Nephron (organoid): ENCODE measurements around the gene GLIS1.
A peak's percentile ranks its signal among the peaks of the same experiment; 100 is the strongest.

Experiments used
- H3K27ac Mint-ChIP-seq, 3 experiments: 2 replicates each; pipeline ENCODE4 v1.8.0; 2020; ENCODE audit warnings: mixed read lengths in 3 of 3, mild to moderate bottlenecking in 2 of 3, moderate library complexity in 1 of 3
- H3K27me3 Mint-ChIP-seq: 2 replicates; pipeline ENCODE4 v1.8.0; 2021; ENCODE audit warnings: low read depth, mild to moderate bottlenecking, moderate library complexity, mixed read lengths
- H3K36me3 Mint-ChIP-seq: 2 replicates; pipeline ENCODE4 v1.8.0; 2020; ENCODE audit warnings: low read depth, mixed read lengths
- H3K4me1 Mint-ChIP-seq: 2 replicates; pipeline ENCODE4 v1.8.0; 2020; ENCODE audit warnings: mixed read lengths
- H3K4me3 Mint-ChIP-seq, 3 experiments: 2 replicates each; pipeline ENCODE4 v1.8.0; 2020; ENCODE audit warnings: mild to moderate bottlenecking in 3 of 3, mixed read lengths in 3 of 3, moderate library complexity in 2 of 3
- H3K9me3 Mint-ChIP-seq: 2 replicates; pipeline ENCODE4 v1.8.0; 2020; ENCODE audit warnings: mixed read lengths
- CTCF ChIP-seq, 3 experiments: fragments of 200-600 bp; sonication (generic); IDR thresholded peaks; one replicate each; pipeline ENCODE4 v1.5.0; 2021; ENCODE audit warnings: antibody characterized with exemption in 3 of 3; ENCODE audit not compliant: unreplicated experiment in 3 of 3

Gene GLIS1

GRCh38 chr1:53573522-53573921 is 165.4 kb downstream of the GLIS1 start:
- H3K4me3 Mint-ChIP-seq: no peak overlapping the region
- TF ChIP-seq CTCF (IDR thresholded peaks at IDR 0.05; ENCODE audit: unreplicated experiment in 3 of 3): no peak
- H3K36me3 Mint-ChIP-seq: no peaks in the 10 kb centered on the region
- H3K27me3 Mint-ChIP-seq: peaks cover 20% of the 10 kb centered on the region
- peaks cover 49% of the 10 kb centered on the region for H3K4me1 Mint-ChIP-seq
- no peaks in the 10 kb centered on the region for H3K9me3 Mint-ChIP-seq
- H3K27ac Mint-ChIP-seq: peak overlapping the region in 2 of 3 experiments; percentile 61 to 62

DNA sequence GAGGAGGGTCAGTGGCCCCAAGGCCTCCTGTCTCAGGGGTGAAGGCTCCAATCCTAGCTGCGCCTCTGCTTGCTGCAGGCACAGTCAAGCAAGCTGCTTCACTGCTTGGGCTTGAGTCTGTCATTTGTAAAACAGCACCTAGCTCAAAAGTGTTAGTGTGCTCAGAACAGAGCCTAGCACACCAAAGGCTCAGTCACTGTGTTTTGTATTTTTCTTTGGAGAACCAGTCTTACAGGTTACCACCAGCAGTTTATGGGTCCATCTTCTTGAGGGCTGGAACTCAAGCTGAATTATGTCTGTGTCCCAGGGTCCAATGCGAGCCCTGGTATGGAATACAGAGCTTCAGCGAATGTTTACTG is 166.2 kb downstream of the GLIS1 start:
- Mint-ChIP-seq H3K27me3 (peaks cover 24% of the 10 kb centered on the region), H3K36me3 (no peaks in the 10 kb centered on the region), H3K9me3 (no peaks in the 10 kb centered on the region), H3K27ac (peak overlapping the region; percentile 85 to 90 (median 90)), H3K4me3 (no peak overlapping the region), H3K4me1 (peaks cover 49% of the 10 kb centered on the region)
- TF ChIP-seq CTCF (IDR thresholded peaks at IDR 0.05; ENCODE audit: unreplicated experiment in 3 of 3): no peak

DNA sequence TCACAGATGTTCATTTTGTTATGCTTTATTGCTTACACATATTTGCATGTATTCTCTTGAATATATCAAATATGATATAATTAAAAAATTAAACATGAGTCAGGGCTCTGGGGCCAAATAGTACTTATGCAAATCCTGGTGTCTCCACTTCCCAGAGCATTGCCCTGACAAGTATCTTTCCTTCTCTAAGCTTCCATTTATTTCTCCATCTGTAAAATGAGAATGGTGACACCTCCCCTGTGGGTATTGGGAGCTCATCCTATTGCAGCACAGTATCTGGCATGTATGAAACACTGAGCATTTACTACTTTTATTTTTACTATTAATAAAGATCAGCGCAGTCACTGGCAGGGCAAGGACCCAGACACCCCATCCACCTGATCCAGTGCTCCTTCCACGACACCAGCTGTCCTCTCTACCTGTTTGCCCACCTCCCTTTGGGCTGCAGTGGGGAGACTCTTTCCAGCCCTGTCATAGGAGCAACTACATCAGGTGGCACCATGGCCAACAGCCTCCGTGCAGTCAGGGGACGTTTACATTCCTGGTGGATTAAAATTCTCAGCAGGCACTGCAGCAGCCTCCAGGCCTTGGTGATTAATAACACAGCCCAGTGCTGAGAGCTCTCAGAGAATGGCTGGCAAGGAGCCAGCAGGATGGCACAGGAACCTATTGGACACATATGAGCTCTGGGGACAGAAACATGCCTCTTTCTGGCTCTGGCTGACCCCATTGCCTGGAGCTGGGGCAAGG is 166.7 kb downstream of the GLIS1 start:
- H3K4me3 Mint-ChIP-seq: no peak overlapping the region
- H3K27me3 Mint-ChIP-seq: peaks cover 20% of the 10 kb centered on the region
- peak overlapping the region; percentile 85 to 90 (median 90) for H3K27ac Mint-ChIP-seq
- TF ChIP-seq CTCF (IDR thresholded peaks at IDR 0.05; ENCODE audit: unreplicated experiment in 3 of 3): no peak
- H3K36me3 Mint-ChIP-seq: peaks cover under 1% of the 10 kb centered on the region
- H3K4me1 Mint-ChIP-seq: peaks cover 46% of the 10 kb centered on the region
- peaks cover 1% of the 10 kb centered on the region for H3K9me3 Mint-ChIP-seq

DNA sequence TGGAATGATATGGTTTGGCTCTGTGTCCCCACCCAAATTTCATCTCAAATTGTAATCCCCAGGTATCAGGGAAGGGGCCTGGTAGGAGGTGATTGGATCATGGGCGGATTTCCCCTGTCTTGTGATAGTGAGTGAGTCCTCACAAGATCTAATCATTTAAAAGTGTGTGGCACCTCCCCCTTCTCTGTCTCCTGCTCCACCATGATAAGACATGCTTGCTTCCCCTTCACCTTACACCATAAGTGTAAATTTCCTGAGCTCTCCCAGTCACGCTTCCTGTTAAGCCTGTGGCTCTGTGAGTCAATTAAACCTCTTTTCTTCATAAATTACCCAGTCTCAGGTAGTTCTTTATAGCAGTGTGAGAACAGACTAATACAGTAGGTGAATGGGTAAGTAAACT is 170.4 kb downstream of the GLIS1 start:
- peaks cover 15% of the 10 kb centered on the region for H3K4me1 Mint-ChIP-seq
- peaks cover 7% of the 10 kb centered on the region for H3K9me3 Mint-ChIP-seq
- H3K36me3 Mint-ChIP-seq: peaks cover 7% of the 10 kb centered on the region
- no peak overlapping the region for H3K4me3 Mint-ChIP-seq
- H3K27ac Mint-ChIP-seq: no peak overlapping the region
- TF ChIP-seq CTCF (IDR thresholded peaks at IDR 0.05; ENCODE audit: unreplicated experiment in 3 of 3): no peak
- peaks cover 15% of the 10 kb centered on the region for H3K27me3 Mint-ChIP-seq

GRCh38 chr1:53567851-53568250 is 171.1 kb downstream of the GLIS1 start:
- peaks cover 18% of the 10 kb centered on the region for H3K27me3 Mint-ChIP-seq
- peaks cover 10% of the 10 kb centered on the region for H3K4me1 Mint-ChIP-seq
- TF ChIP-seq CTCF (IDR thresholded peaks at IDR 0.05; ENCODE audit: unreplicated experiment in 3 of 3): no peak
- peaks cover 7% of the 10 kb centered on the region for H3K36me3 Mint-ChIP-seq
- no peak overlapping the region for H3K4me3 Mint-ChIP-seq
- H3K27ac Mint-ChIP-seq: no peak overlapping the region
- peaks cover 7% of the 10 kb centered on the region for H3K9me3 Mint-ChIP-seq

GRCh38 chr1:53567450-53567849 is 171.5 kb downstream of the GLIS1 start:
- TF ChIP-seq CTCF (IDR thresholded peaks at IDR 0.05; ENCODE audit: unreplicated experiment in 3 of 3): no peak
- Mint-ChIP-seq H3K36me3 (peaks cover 7% of the 10 kb centered on the region), H3K27ac (no peak overlapping the region), H3K4me3 (no peak overlapping the region), H3K9me3 (peaks cover 7% of the 10 kb centered on the region), H3K4me1 (peaks cover 10% of the 10 kb centered on the region), H3K27me3 (peaks cover 22% of the 10 kb centered on the region)
